ENCODE measurements around the gene PCARE.

Gene PCARE

DNA sequence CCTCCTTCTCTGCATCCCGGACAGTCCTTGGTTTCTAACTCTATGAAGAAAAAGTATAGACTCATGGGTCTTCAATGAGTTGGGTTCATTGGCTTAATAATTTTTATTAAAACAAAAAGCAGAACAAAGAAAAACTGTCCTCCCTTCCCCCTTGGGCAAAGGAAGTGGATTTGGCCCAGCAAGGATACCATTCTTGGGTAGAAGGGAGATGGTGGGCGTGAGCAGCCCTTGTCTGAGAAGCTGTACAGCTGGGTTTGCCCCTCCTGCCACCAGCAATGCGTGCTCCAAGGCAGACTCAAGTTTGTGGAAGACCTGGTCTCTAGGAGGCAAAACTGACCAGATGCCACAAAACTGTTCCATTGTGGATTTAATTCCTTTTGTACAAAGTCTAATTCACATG is 12.7 kb downstream of the PCARE start:
- no peak for DNase-seq

DNA sequence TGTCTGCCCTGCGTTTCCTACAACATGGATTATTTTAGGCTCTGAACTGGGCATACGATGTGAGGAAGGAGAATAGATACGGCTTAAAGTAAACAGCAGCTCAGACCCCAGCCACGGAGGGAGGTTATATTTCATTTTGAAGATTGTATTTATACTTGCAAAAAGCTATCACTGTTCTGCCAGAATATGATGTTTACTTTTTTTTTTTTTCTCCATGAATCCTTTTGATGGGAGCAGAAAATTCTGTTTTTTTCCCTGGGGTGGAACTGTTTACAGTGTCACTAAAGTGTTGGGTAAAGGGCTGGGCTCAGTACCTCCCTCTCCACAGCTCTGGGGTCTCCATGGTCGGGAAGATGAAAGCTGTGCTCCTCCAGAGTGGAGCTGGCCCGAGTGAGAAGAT is 13.1 kb downstream of the PCARE start:
- no peak for DNase-seq

DNA sequence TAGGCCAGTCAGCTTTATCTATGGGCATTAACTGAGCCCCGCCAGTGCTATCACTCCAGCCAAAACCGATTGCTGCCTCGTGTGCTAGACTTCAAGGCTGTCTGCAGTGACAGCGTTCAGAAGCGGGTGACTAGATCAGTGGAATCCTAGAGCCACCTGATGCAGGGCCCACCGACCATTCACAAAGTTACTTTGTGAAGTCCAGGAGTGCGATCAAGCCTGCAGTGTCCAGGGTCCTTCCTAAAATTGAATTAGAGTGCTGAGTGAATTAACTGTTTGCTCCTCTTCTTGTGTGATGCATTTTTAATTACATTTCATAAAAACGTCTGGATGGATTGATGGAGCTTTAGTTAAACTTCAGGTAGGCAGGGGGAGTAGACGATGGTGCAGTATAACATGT is 13.9 kb downstream of the PCARE start:
- no peak for DNase-seq

DNA sequence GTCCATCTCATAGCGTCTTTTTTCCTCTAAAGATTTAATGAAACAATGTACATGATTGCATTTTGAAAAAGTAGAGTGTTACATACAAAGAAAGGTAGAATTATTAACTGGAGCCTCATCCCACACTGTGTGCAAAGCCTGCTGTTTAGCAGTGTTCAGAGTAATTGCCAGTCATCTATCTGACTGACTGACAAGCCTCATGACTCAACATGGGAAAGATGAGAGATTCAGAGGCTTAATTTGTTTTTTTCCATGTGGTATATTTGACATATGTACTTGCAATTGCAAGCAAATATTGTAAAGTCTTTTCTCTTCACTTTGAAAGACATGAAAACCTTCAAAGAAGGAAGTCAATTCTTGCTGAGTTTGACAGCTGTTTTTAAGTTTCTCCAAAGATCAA is 14.7 kb downstream of the PCARE start:
- no peak for DNase-seq

DNA sequence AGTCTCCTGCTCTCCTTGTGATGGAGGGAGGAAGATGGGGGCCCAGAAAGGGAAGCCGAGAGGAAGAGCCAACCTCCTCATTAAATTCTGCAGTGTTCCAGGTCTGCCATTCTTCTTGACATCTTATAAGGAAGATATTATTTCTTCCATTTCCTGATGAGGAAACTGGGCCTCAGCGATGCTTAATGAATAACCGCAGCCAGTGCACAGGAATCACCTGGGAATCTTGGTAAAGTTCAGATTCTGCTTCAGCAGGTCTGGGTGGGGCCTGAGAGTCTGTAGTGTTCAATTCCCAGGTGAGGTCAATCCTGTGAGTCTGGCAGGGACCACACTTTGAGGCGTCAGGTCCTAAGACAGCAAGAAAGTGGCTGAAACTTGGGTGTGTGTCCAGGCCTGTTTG is 17.3 kb downstream of the PCARE start:
- DNase-seq, result no peak

DNA sequence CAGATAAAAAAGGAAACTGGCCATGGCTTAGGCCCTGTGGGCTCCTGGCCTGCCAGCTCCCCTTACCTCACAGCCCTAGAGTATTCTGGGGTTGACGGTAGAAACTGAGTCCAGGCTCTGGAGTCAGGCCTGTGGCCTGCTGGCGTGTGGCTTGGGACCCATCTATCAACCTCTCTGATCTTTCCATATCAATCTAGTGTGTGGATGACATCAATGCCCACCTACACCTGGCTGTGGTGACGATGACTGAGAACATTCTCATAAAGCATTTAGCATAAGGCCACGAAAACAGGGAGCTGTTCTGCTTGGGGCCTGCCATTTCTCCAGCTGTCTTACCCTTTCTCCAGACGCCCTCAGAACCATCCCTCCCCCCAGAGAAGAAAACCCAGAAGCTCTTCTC is 17.9 kb downstream of the PCARE start:
- DNase-seq, result no peak

- no peak for DNase-seq
Measured at GRCh38 chr2:29055601-29056000, 18.7 kb downstream of the PCARE start.

DNA sequence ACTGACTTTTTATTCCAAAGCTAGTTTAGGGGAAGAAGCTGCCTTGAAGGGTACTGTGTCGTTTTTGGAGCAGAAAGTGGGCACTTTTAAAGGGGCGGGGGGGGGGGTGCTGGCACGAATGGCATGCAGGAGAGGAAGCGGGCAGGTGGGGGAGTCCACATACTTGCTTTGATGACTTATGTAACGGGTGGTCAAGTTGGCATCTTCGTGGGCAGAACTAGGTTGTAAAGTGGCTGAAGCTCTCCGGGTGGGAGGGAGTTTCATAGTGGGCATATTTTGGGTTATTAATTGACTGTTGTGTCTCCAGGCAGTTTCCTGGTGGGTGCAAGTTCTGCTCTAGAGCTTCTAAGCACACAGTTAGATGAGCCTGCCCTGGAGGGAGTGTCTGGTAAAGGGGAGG is 19.9 kb downstream of the PCARE start:
- DNase-seq, result no peak

- DNase-seq, result no peak
Measured at GRCh38 chr2:29053670-29054400, 20.5 kb downstream of the PCARE start.

GRCh38 chr2:29053223-29053622 is 21.1 kb downstream of the PCARE start:
- DNase-seq, result no peak

GRCh38 chr2:29052807-29053206 is 21.5 kb downstream of the PCARE start:
- DNase-seq, result no peak

DNA sequence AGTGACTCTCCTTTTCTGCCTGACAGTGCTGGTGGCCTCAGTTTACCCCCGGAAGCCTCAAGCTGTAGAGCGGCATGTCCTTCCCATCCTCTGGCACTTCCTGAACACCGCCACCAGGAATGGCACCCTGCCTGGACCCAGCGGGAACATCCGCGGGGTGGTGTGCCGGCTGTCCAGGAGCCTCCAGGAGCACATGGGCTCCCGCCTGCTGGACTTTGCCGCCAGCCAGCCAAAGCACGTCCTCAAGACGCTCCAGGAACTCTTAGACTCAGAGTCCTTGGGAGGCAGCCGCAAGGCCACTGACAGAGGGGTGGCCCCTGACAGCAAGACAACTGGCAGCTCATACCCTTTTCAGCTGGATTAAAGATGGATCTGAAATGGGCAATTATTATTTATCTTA is 22.6 kb downstream of the PCARE start:
- DNase-seq, result no peak

- DNase-seq, result no peak
Measured at GRCh38 chr2:29050591-29050990, 23.7 kb downstream of the PCARE start.

DNA sequence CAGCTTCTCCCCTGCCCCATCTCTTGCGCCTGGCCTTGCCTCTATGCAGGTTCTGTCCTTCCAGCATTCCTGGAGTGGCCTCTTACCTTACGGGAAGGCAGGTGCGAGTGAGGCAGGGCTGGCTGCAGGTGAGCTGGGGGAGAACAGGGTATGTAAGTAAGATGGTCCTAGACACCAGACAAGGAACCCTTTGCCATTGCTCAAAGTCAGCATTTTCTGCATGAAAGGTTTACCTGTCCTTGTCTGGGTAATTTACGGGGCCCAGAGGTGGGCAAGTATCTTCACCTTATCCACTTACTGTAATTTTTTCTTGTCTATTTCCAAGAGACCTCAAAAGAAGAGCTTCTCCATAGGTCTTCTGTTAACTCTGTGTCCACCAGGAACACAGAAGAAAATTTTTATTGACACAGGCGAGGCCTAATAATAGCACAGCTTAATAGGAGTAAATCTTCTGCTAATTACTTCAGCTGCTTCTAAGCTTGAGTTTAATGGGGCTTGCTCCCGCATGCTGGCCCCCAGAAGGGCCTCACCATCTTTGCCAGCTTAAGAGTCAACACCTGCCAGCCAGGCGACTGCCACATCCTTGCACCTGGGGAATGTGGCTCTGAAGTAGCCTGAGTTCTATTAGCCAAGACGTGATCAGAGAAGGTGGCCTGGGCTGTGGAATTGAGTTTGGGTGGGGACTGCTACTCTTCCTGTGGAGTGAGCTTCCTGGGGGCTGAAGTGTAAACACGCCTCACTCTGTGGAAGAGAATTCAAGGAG is 27.1 kb downstream of the PCARE start:
- no peak for DNase-seq

DNA sequence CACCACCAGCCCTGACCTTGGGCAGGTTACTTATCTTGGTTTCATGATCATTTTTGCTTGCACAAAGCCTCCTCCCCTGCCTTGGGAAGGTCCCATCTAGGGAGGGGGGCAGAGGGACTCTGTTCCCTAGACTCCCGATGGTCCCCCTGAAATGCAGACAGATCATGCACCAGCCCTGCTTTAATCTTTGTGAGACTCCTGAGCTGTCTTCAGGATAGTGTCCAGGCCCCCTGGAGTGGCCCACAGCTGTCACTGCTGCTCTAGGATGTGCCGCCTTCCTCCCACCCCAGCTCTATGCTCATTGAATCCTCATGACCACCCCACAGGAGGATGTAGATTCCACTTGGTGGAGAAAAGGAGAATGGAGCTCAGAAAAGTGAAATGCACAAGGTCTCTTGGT is 28.0 kb downstream of the PCARE start:
- no peak for DNase-seq

GRCh38 chr2:29044459-29044858 is 29.9 kb downstream of the PCARE start:
- no peak for DNase-seq

DNA sequence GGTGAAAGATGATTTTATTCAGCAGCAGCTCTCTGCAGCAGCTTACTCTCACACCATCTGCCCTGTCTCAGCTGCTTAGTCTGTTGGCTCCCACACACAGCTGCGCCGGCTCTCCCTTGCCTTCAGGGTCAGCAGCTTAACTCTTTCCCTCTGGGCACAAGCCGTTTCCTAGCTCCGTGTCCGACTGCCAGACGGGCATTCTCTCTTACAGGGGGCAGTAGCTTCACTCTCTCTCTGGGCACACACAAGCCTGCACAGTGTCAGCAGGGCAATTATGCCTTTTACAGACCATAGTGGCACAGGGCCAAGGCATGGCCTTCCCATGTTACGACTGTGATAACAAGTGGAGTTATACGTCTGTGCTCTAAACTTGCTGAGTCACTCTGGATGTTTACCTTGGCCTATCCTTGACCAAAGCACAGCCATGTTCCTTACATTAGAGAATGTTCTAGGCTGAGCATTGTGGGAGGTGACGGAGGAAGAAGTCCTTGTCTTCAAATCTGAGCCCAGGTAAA is 31.7 kb downstream of the PCARE start:
- no peak for DNase-seq

- DNase-seq, result no peak
Measured at GRCh38 chr2:29041161-29041660, 33.1 kb downstream of the PCARE start.

GRCh38 chr2:29040552-29040951 is 33.8 kb downstream of the PCARE start:
- DNase-seq, result no peak

GRCh38 chr2:29039718-29040480 is 34.4 kb downstream of the PCARE start:
- no peak for DNase-seq

GRCh38 chr2:29035016-29035745 is 39.1 kb downstream of the PCARE start:
- no peak for DNase-seq

GRCh38 chr2:29033656-29034055 is 40.7 kb downstream of the PCARE start:
- no peak for DNase-seq

DNA sequence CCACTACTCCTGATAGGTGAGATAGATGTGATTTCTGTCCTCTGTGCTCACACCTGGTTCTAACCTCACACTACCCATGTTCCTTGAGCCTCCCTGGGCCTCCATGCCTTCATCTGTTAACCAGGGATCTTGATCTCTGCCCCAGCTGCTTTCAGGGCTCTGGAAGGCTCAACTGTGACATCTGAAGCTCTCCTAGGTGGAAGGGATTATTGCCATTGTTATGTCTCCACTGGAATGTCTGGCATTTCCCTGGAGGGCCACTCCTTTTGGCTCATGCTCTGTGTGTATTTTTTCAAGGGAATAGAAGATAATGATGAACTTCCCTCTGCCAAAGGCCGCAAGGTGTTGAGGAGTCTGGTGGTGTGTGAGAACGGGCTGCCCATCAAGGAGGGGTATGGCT is 41.2 kb downstream of the PCARE start:
- no peak for DNase-seq
